GM19240 (cell line): ENCODE measurements around the gene TAF8.

ENCODE experiments used
- DNase-seq: peaks from one replicate; pipeline ENCODE4 v3.0.0; 2011; ENCODE audit warnings: low spot score; ENCODE audit not compliant: insufficient read length

The TAF8 gene

GRCh38 chr6:42120895-42121865 lies 70.9 kb downstream of the TAF8 start:
- no peak for DNase-seq

- no peak for DNase-seq
Measured at GRCh38 chr6:42123379-42124103, 73.2 kb downstream of the TAF8 start.

GRCh38 chr6:42124223-42124836 lies 74.0 kb downstream of the TAF8 start:
- DNase-seq = no peak

- DNase-seq = no peak
Measured at GRCh38 chr6:42125231-42125630, 74.9 kb downstream of the TAF8 start.

GRCh38 chr6:42125663-42126062 lies 75.3 kb downstream of the TAF8 start:
- DNase-seq = no peak

GRCh38 chr6:42128460-42129359 lies 78.4 kb downstream of the TAF8 start:
- DNase-seq = no peak

- DNase-seq = no peak
Measured at GRCh38 chr6:42129360-42129676, 79.0 kb downstream of the TAF8 start.

GRCh38 chr6:42131531-42131930 lies 81.2 kb downstream of the TAF8 start:
- no peak for DNase-seq

- DNase-seq = no peak
Measured at GRCh38 chr6:42133926-42134325, 83.6 kb downstream of the TAF8 start.

- no peak for DNase-seq
Measured at GRCh38 chr6:42135161-42135560, 84.8 kb downstream of the TAF8 start.

- DNase-seq = no peak
Measured at GRCh38 chr6:42135722-42136121, 85.4 kb downstream of the TAF8 start.

GRCh38 chr6:42136508-42137193 lies 86.3 kb downstream of the TAF8 start:
- DNase-seq = peak; percentile 65
